HEK293 (cell line): ENCODE data around the gene XIRP2.

Experiments
- ZNF114 ChIP-seq: fragments of 450-650 bp; formaldehyde crosslinking; IDR thresholded peaks from 2 replicates; pipeline ENCODE4 v1.5.0; 2017; ENCODE audit warnings: missing biosample characterization, missing genetic modification characterization
- ZNF174 ChIP-seq: fragments of 450-650 bp; formaldehyde crosslinking; IDR thresholded peaks from 2 replicates; pipeline ENCODE4 v1.5.0; 2017; ENCODE audit warnings: missing biosample characterization, mild to moderate bottlenecking, missing genetic modification characterization
- ZNF701 ChIP-seq: fragments of 450-650 bp; formaldehyde crosslinking; IDR thresholded peaks from 2 replicates; pipeline ENCODE4 v1.5.1; 2016; ENCODE audit warnings: missing biosample characterization, missing genetic modification characterization
- TF ChIP-seq, protein P1 (sequence below): fragments of 450-650 bp; formaldehyde crosslinking; IDR thresholded peaks from 2 replicates; pipeline ENCODE4 v1.5.1; 2016; ENCODE audit warnings: missing biosample characterization, missing genetic modification characterization
- TF ChIP-seq, protein P2 (sequence below): fragments of 450-650 bp; formaldehyde crosslinking; IDR thresholded peaks from 2 replicates; pipeline ENCODE4 v1.5.1; 2016; ENCODE audit warnings: missing biosample characterization, missing genetic modification characterization
- TF ChIP-seq, protein P3 (sequence below): fragments of 450-650 bp; formaldehyde crosslinking; IDR thresholded peaks from 2 replicates; pipeline ENCODE4 v1.5.1; 2016; ENCODE audit warnings: missing biosample characterization, missing genetic modification characterization

DNA sequence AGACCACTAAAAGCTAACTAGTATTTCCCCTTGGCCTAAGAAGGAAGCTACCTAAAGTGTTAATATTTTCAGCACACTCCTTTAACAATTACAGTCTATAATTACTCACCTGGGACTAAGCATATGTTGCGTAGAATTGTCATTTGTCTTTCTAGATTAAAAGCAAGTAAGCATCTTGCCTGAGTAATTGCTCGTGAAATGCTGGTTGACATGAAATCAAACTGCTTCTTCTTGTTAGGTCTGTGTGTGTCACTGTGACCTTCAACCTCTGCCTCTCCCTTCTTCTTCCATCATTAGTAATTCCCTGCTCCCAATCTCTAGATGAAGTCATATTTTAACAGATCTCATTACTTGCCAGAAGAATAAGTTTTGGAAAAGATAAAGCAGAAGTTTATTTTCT is 212.2 kb downstream of the XIRP2 start:
- no peak for TF ChIP-seq ZNF701 (tag by site-specific recombination)
- TF ChIP-seq, protein P1, sequence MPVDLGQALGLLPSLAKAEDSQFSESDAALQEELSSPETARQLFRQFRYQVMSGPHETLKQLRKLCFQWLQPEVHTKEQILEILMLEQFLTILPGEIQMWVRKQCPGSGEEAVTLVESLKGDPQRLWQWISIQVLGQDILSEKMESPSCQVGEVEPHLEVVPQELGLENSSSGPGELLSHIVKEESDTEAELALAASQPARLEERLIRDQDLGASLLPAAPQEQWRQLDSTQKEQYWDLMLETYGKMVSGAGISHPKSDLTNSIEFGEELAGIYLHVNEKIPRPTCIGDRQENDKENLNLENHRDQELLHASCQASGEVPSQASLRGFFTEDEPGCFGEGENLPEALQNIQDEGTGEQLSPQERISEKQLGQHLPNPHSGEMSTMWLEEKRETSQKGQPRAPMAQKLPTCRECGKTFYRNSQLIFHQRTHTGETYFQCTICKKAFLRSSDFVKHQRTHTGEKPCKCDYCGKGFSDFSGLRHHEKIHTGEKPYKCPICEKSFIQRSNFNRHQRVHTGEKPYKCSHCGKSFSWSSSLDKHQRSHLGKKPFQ (tag by site-specific recombination): no peak
- no peak for TF ChIP-seq ZNF114 (tag by site-specific recombination)
- TF ChIP-seq, protein P2, sequence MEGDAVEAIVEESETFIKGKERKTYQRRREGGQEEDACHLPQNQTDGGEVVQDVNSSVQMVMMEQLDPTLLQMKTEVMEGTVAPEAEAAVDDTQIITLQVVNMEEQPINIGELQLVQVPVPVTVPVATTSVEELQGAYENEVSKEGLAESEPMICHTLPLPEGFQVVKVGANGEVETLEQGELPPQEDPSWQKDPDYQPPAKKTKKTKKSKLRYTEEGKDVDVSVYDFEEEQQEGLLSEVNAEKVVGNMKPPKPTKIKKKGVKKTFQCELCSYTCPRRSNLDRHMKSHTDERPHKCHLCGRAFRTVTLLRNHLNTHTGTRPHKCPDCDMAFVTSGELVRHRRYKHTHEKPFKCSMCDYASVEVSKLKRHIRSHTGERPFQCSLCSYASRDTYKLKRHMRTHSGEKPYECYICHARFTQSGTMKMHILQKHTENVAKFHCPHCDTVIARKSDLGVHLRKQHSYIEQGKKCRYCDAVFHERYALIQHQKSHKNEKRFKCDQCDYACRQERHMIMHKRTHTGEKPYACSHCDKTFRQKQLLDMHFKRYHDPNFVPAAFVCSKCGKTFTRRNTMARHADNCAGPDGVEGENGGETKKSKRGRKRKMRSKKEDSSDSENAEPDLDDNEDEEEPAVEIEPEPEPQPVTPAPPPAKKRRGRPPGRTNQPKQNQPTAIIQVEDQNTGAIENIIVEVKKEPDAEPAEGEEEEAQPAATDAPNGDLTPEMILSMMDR: no peak
- TF ChIP-seq, protein P3, sequence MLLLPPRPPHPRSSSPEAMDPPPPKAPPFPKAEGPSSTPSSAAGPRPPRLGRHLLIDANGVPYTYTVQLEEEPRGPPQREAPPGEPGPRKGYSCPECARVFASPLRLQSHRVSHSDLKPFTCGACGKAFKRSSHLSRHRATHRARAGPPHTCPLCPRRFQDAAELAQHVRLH (tag by site-specific recombination): no peak
- TF ChIP-seq ZNF174: no peak
